HG03575 (cell line): ENCODE results near the gene POGZ.
"Not testable (repeated sequence)": the region's sequence is repeated elsewhere in the genome, so short reads cannot be mapped to it uniquely, and the experiment has no call there.

Experiments used
- ATAC-seq: cut with Tn5 transposase; IDR thresholded peaks from one replicate; pipeline ENCODE4 v1.9.1; 2021; ENCODE audit not compliant: unreplicated experiment, insufficient number of reproducible peaks, low FRiP score; ENCODE audit errors: extremely low read depth

POGZ gene

DNA sequence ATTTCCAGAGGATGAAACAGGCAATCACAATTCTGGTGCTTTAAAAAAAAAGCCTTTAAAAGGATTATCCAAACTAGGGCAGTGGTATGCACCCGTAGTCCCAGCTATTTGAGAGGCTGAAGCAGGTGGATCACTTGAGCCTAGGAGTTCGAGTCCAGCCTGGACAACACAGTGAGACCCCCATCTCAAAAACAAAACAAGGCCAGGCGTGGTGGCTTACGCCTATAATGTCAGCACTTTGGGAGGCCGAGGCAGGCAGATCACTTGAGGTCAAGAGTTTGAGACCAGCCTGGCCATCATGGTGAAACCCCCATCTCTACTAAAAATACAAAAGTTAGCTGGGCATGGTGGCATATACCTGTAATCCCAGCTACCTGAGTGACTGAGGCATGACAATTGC lies 25.5 kb downstream of the POGZ start:
- ATAC-seq = not testable (repeated sequence)

DNA sequence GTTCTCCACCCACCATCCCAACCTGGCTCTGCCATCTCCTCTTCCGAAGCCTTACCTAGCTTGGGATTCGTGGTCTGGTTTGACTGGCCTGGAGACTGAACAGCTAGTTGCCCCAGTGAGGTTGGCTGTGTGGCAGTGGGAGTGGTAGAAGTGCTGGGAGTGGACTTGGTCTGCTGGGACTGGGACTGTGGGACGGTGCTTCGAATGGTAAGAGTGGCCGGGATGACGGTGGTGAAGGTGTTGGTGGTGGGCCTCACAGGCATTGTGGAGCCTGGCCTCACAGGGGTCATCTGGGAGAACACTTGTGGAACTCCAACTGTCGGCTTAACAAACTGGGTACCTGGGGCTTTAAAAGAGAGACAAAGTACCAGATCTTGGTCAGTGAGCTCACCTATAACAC lies 31.2 kb downstream of the POGZ start:
- no peak for ATAC-seq

DNA sequence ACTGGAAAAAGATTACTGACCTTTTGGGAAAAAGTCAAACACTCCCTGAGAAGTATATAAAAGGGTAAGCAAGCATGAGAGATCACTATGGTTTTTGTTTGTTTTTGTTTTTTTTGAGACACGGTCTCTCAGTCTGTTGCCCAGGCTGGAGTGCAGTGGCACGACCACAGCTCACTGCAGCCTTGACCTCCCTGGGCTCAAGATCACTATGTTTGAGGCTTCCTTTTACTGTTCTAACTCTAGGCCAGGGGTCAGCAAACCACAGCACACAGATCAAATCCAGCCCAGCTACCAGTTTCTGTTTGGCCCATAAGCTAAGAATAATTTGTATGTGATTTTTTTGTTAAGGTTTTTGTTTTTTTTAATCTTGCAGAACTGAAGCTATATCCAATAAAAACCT lies 34.2 kb downstream of the POGZ start:
- ATAC-seq = no peak

DNA sequence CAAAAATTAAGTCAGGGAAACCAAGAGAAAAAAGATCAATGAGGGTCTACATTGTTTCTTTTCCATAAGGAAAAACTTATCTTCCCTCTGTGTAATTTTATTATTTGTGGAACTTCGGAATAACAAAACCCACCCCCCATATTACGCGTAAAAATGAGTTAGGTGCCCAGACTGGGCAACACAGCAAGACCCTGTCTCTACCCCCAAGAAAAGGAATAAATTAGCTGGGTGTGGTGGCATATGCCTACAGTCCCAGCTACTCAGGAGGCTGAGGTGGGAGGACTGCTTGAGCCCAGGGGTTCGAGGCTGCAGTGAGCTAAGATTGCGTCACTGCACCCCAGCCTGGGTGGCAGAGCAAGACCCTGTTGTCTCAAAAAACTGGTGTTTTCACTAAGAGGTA lies 39.5 kb downstream of the POGZ start:
- no peak for ATAC-seq

DNA sequence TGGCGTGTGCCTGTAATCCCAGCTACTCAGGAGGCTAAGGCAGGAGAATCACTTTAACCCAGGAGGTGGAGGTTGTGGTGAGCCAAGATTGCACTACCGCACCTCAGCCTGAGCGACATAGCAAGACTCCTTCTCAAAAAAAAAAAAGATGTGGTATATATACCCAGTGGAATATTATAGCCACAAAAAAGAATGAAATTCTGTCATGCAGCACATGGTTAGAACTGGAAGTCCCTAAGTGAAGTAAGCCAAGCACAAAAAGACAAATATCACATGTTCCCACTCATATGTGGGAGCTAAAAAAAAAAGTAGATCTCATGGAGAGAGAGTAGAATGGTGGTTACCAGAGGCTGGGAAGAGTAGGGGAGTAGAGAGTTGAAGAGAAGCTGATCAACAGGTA lies 41.2 kb downstream of the POGZ start:
- no peak for ATAC-seq

DNA sequence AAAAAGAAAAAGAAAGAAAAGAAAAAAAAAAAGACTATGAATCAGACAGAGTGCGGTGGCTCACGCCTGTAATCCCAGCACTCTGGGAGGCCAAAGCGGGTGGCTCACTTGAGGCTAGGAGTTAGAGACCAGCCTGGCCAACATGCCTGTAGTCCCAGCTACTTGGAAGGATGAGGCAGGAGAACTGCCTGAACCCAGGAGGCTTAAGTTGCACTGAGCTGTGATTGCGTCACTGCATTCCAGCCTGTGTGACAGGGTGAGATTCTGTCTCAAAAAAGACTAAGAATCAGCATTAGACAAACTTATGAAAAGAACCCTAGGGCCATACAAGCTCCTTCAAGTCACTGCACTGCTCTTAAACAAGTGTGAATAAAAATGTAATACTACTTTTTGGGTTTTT lies 43.1 kb downstream of the POGZ start:
- no peak for ATAC-seq

DNA sequence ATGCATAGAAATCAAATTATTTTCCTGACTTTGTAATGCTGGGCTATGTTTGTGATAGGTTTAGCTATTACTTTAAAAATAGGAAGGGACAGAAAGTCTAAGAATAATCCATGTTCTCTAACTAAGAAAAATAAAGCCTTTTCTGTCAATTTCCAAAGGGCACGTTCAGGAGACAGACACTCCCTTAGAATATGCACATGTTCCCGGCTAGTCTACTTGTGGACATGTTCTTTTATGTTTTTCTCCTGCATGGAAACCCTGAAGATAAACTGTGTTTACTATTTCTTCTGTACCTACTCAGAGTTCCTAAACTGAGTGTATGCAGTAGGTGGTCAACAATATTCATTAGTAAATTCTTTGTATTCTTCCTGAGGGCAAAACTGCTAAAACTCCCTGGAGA lies 47.4 kb downstream of the POGZ start:
- ATAC-seq = no peak

DNA sequence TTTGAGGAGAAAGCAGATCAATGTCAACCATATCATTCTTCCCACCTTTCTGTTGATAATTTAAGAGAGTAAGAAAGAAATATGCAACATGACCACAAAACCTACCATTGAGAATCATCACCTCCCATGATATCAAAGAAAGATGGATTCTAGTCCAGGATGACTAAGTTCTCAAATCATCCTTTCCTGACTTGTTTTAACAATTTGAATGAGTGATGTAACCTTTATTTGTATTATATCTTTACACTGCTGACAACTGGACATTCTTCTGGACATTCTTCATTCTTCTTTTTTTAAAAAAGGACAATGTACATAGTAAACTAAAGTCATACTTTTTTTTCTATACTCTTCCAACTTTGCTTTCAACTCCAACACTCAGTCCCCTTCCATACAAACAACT lies 50.4 kb downstream of the POGZ start:
- no peak for ATAC-seq

DNA sequence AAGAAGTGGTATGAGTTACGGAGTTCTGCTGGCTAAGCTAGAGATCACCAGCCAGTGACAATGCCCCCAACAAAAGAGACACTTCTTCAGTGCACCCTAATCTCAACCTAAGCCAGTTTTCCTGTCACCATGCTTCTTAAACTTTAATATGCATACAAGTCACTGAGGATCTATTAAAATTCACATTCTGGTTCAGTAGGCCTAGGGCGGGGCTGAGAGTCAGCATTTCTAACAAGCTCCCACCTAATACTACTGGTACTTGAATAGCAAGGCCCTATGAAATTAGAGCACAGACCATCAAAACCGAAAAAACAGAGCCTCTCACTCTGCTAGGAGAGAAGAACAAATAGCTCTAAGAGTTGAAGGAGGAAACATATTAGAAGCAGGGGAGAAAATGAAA lies 52.0 kb downstream of the POGZ start:
- ATAC-seq = no peak

DNA sequence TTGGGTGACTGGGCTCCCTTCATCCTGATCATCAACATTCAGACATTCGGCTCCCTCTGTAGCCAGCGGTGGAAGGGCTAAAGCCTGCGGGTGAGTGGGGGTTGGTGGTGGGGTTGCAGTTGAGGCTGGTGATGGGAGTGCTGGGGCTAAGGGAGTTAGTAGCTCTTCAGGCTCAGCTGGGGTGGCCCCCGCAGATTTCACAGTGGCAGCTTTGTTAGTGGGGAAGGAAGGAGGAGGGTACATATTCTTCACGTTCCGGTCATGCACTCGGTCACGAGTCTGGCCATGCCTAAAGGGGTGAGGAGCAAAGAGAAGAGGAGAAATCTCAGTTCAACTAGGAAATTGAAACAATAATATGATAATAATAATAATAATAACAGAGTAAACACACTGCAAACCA lies 53.1 kb downstream of the POGZ start:
- no peak for ATAC-seq

DNA sequence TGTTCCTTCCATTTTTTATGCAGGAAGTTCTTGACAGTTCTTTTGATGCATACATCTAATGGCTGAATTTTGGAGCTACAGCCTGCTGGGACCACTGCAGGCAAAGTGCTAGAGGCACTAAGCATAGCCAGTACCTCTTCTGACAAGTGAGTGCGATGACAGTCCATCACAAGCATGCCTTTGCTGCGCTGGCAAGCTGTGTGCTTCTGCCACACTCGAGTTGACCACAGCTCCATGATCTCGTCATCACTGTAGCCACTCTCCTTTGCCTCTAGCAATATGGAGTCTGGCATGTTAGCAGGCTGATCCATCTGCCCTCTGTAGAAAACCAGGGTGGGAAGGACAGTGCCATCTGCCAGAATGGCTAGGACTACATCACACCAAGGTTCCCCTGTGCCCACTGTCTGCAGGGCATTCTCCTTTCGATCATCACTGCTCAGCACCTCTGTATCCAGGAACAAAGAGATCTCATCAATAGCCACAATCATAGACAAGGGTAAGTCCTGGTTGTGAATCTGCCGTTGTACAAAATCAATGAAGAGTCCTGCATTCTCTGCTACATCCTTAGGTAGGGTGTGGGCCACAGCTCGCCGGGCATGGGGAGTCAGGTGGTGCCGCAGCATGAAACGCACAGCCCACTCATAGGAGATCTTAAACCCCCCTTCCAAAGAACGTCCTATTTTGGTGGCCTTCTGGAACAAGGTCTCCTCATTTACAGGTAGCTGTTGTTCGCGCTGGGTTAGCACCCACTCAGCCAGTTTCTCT lies 53.9 kb downstream of the POGZ start:
- ATAC-seq = no peak

DNA sequence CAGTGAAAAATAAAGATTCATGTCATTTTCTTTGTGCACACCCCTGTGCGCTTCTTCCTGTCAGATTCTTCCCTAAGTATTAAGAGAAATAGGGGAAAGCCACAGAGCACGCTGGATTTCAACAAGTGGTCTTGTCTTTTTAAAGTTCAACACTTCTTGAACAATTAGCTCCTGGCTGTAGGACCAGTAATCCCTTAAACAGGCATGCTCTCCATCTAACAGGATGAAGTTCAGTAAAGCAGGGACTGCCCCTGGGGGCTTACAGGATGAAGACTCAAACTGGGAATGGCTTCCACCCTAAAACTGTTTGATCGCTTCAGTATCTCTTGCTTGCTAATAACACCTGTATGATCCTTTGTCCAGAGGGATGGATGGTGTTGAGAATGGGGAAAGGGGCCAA lies 55.7 kb downstream of the POGZ start:
- ATAC-seq = no peak

DNA sequence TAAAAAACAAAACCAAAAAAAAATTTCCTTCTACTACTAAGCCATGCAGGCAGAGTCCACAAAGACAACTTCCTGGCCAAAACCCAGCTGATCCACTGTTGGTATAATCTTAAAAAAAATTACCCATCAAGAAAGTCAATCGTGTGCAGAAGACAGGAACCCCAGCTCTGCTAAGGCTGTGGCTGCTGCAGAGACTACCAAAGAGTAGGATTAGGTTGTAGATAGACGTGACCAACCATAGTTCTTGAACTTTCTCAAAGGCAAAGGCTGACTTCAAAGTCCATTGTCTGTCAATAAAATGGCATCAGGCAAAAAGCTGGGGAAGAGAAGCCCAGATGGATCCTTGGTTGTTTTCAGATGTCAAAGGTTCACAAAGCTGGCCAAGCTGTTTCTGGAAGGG lies 56.5 kb downstream of the POGZ start:
- ATAC-seq = no peak

DNA sequence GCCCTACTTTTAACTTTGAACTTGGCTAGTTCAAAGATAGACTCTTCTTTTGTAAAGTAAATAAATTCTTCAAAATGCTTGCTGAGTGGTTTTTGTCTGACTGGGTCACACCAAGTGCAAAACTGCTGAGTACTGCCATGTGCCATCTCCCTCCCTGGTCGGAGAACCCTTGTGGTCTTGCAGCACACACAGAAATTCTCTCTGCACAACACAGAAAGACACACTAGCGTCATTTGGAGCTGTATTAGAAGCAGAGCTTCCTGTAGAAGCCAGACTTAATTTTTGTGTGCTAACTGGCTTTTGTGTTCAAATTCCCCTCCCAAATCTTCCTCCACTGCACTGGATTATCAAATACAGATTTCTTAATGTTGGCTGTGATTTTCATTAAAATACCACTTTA lies 57.4 kb downstream of the POGZ start:
- no peak for ATAC-seq

DNA sequence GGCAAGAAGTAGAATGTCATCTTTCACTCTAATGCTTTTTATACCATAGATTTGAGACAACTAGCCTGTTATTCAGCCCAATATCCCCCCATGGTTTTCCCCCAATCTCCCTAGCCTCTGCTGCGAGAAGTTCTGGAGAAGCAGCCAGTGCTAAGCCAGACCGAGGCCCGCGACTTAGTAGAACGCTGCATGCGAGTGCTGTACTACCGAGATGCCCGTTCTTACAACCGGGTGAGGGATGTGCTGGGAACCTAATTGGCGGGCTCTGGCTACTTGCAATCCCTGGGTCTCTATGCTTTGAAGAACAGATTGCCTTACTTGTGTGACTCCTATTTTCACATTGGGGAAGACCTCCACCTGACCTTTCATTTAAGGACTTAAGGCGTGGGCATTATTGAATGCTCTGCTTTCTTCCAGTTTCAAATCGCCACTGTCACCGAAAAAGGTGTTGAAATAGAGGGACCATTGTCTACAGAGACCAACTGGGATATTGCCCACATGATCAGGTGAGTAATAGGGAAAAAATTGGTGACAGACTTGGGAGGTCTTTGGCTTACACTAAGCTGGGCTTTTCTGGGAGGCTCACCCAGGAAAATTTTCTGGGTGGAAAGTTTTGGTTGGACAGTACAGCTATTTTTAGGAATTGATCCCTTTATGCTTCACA lies 58.0 kb downstream of the POGZ start:
- ATAC-seq = no peak

DNA sequence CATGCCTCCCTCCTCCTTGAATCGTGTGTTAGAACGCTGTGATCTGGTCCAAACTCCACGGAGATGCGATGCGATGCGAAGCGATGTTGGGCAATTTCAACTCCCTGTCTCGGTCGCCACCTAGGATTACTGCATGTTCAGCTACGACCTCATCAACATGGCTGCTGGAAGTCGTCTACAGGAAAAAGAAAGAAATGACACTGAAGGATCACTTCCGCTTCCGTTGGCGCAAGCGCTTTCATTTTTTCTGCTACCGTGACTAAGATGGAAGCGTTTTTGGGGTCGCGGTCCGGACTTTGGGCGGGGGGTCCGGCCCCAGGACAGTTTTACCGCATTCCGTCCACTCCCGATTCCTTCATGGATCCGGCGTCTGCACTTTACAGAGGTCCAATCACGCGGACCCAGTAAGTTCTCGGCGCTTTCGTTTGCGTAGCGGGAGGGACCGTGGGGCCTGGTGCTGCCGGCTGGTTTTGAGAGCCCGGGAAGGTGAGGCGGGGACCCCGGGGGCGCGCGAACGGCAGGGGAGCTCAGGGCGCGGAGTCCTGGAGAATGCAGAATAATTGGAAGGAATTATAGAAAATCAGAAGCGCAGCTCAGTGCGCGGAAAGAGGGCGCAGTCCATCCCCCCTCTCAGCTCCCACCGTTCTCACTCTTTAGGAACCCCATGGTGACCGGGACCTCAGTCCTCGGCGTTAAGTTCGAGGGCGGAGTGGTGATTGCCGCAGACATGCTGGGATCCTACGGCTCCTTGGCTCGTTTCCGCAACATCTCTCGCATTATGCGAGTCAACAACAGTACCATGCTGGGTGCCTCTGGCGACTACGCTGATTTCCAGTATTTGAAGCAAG lies 59.7 kb downstream of the POGZ start, which contains the start of gene PSMB4:
Gene PSMB4, plus strand, starts transcription at position 250 of the 848 bp plus-strand sequence. Its CDS starts 15 bp downstream, at position 265.
- no peak for ATAC-seq

DNA sequence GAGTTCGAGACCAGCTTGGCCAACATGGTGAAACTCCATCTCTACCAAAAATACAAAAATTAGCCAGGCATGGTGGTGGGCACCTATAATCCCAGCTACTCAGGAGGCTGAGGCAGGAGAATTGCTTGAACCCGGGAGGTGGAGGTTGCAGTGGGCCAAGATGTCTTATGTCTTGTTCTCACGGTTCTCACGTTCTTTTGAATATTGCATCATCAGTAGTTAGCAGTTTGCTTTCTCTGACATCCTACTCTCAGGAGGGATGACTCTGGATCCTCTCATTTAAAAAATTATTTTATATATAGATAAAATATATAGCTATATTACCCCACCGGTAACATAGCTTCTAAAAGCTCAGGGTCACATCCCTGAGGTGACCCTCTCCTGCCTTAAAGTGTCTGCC lies 63.0 kb downstream of the POGZ start:
- not testable (repeated sequence) for ATAC-seq

DNA sequence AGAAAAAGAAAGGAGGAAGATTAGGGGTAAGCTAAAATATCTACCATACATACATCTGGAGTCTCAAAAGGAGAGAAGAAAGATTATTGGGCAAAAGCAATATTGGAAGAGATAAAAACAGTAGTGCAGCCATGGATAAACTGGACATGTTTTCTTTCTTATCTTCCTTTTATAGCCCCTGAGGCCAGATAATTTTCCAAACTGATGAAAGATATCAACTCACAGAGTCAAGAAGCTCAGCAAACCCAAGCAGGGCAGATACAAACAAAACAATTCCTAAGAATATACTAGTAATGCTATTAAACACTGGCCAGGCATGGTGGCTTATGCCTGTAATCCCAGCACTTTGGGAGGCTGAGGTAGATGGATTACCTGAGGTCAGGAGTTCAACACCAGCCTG lies 65.7 kb downstream of the POGZ start:
- ATAC-seq = no peak

DNA sequence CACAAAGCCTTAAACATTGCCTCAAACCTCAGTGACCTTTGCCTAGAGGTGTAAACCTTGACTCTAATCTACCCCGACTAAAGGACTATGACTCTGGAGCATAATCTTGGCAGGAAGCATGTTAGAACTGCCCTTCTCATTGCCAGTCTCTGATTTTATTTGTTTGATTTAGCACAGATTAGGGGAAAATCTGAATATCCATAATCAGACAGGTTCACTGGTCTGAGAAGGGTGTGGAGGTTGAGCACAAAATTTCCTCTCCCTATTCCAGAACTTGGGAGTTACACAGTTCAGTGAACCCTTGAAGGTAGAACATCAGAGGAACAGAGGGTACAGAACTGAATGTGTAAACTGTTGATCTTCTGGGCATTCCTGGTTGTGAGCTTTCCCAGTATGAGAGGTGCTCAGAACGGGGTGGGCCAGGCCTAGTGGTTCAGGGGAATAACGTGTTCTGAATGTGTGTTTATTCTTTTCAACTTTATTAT lies 68.2 kb downstream of the POGZ start:
- no peak for ATAC-seq
